ENCODE data around the gene SSNA1. TPM values are rescaled to one million over a fixed set of nuclear protein-coding genes. Genes with fewer than 3 reads are reported as not detected.

Gene SSNA1
- total and polyA plus RNA-seq, 9 of the 15 experiments (the other 6 are each of a cell fraction or from before 2014, with no cell fraction given), result 1.9 to 130 (median 57.1) TPM

GRCh38 chr9:137227054-137227852 lies 38.8 kb downstream of the SSNA1 start, which contains the start of gene RNF224 (continued):
- TF ChIP-seq BCLAF1 (IDR thresholded peaks at IDR 0.05; ENCODE audit: borderline replicate concordance in 1 of 2, control insufficient read depth in 1 of 2, low read depth in 2 of 2, low read length in 1 of 2) (no peak), PCBP1 (IDR thresholded peaks at IDR 0.05; ENCODE audit: low read depth, low read length, poor library complexity, severe bottlenecking) (no peak), HNRNPLL (IDR thresholded peaks at IDR 0.05; ENCODE audit: low read depth, low read length, poor library complexity, severe bottlenecking) (no peak), ZNF668 (CRISPR knock-in tag; IDR thresholded peaks at IDR 0.05) (no peak), GTF3C2 (IDR thresholded peaks at IDR 0.05; ENCODE audit: borderline replicate concordance, extremely low read depth, insufficient read length) (no peak), MAFK (IDR thresholded peaks at IDR 0.05; ENCODE audit: low read length) (no peak), ZNF384 (IDR thresholded peaks at IDR 0.05; ENCODE audit: low read depth, low read length) (0 out of 2 replicates have a peak, but pooled peaks have one; percentile 12), SMAD2 (IDR thresholded peaks at IDR 0.05; ENCODE audit: low read depth, low read length) (no peak), MEF2D (tag; conservative IDR thresholded peaks at IDR 0.05; ENCODE audit: low read depth) (no peak), RFX1 (IDR thresholded peaks at IDR 0.05) (no peak), RB1 (IDR thresholded peaks at IDR 0.05; ENCODE audit: low read depth) (peak; percentile 80; the same call in 1 of the 2 replicates), CCNT2 (IDR thresholded peaks at IDR 0.05; ENCODE audit: borderline replicate concordance, extremely low read depth, insufficient read length, low read depth, low read length) (no peak), MBD2 (IDR thresholded peaks at IDR 0.05; ENCODE audit: borderline replicate concordance, low read depth) (no peak), CREBBP (IDR thresholded peaks at IDR 0.05; ENCODE audit: low read depth, low read length) (no peak), SETDB1 (IDR thresholded peaks at IDR 0.05; ENCODE audit: low read length) (no peak)
- TF ChIP-seq, protein P1, sequence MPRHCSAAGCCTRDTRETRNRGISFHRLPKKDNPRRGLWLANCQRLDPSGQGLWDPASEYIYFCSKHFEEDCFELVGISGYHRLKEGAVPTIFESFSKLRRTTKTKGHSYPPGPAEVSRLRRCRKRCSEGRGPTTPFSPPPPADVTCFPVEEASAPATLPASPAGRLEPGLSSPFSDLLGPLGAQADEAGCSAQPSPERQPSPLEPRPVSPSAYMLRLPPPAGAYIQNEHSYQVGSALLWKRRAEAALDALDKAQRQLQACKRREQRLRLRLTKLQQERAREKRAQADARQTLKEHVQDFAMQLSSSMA (CRISPR knock-in tag; IDR thresholded peaks at IDR 0.05), result no peak
- TF ChIP-seq, protein P2, sequence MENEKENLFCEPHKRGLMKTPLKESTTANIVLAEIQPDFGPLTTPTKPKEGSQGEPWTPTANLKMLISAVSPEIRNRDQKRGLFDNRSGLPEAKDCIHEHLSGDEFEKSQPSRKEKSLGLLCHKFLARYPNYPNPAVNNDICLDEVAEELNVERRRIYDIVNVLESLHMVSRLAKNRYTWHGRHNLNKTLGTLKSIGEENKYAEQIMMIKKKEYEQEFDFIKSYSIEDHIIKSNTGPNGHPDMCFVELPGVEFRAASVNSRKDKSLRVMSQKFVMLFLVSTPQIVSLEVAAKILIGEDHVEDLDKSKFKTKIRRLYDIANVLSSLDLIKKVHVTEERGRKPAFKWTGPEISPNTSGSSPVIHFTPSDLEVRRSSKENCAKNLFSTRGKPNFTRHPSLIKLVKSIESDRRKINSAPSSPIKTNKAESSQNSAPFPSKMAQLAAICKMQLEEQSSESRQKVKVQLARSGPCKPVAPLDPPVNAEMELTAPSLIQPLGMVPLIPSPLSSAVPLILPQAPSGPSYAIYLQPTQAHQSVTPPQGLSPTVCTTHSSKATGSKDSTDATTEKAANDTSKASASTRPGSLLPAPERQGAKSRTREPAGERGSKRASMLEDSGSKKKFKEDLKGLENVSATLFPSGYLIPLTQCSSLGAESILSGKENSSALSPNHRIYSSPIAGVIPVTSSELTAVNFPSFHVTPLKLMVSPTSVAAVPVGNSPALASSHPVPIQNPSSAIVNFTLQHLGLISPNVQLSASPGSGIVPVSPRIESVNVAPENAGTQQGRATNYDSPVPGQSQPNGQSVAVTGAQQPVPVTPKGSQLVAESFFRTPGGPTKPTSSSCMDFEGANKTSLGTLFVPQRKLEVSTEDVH (IDR thresholded peaks at IDR 0.05; ENCODE audit: low read depth, partially characterized antibody), result no peak
